Skin of body (tissue), 2 donors: Measurements from ENCODE around the gene RPLP1. TPM values are rescaled to one million over a fixed set of nuclear protein-coding genes. Genes with fewer than 3 reads are reported as not detected.
A peak's percentile ranks its signal among the peaks of the same experiment; 100 is the strongest.
"Not testable (repeated sequence)": the region's sequence is repeated elsewhere in the genome, so short reads cannot be mapped to it uniquely, and the experiment has no call there.

Experiments used
- DNase-seq: peaks from one replicate; lab custom pipeline; 2025; lab: John Stamatoyannopoulos, UW
- total RNA-seq: library from RNA; depleted of rRNA; stranded (reverse); fragments of >200 nt; gene quantifications from one replicate; pipeline ENCODE4 v1.2.3, GENCODE V29; 2014

Gene RPLP1
- total RNA-seq, 1 donor from 2014 or later: 142 TPM

DNA sequence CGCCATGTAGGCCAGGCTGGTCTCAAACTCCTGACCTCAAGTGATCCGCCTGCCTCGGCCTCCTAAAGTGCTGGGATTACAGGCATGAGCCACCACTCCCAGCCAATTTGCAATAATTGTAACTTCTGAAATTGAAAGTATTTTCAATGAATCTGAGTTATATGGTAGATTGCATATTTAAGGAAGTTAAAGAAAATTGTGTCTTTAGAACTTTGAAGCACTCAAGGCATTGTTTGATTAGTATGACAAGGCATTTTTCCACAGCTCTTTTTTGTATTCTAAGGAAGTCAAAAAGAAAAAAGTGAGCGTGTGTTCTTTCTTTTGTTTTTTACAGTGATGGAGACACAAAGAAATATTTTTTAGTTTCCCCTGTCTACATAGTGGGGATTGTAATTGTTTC lies 15.7 kb upstream of the RPLP1 start:
- no peak for DNase-seq

- DNase-seq: no peak
Observed at GRCh38 chr15:69439623-69440022, 13.0 kb upstream of the RPLP1 start.

- DNase-seq: no peak
Observed at GRCh38 chr15:69443032-69443611, 9.5 kb upstream of the RPLP1 start.

GRCh38 chr15:69444686-69445085 lies 7.9 kb upstream of the RPLP1 start:
- no peak for DNase-seq

DNA sequence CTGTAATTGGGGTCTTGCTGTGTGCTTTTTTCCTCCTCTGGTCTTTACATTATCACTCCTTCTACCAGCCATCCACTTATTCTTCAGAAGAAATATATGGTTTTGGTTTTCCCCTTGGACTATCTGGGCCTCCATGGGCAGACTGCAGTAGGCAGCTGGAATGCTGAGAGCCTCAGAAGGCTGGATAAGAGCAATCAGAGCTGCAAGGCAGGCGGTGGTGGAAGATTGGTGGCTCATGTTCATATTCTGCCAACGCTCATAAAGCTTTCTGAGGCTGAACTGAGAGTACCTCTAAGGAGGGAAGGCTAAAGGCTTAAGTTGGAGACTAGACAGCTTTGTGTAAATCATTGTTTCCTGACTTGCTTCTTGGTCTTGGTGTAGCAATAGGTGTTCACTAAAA lies 5.7 kb upstream of the RPLP1 start:
- no peak for DNase-seq

DNA sequence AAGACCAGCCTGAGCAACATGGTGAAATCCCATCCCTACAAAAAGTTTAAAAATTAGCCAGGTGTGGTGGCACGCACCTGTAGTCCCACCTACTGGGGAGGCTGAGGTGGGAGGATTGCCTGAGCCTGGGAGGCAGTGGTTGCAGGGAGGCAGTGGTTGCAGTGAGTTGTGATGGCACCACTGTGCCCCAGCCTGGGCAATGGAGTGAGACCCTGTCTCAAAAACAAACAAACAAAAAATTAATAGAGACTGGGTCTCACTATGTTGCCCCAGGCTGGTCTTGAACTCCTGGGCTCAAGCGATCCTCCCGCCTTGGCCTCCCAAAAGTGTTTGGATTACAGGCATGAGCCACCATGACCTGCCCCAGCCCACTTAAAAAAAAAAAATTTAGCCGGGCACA lies 2.4 kb upstream of the RPLP1 start:
- DNase-seq: not testable (repeated sequence)

- DNase-seq: no peak
Observed at GRCh38 chr15:69450968-69451695, 1.5 kb upstream of the RPLP1 start.

- peak; percentile 78 for DNase-seq
Observed at GRCh38 chr15:69451951-69452691, 497 bp upstream of the RPLP1 start.

DNA sequence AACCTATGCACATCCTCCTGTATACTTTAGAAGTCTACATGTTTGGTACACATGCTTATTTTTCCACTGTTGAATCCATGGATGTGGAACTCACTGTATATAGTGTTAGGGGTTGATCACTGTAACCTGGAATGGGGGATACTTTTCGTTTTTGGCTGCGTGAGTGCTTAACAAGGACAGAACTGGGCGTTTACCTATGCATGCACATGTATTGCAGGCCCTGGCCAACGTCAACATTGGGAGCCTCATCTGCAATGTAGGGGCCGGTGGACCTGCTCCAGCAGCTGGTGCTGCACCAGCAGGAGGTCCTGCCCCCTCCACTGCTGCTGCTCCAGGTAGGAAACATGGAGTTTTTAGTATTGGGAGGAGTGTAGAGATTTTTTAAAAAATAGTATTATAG lies 2.3 kb downstream of the RPLP1 start:
- DNase-seq: no peak

DNA sequence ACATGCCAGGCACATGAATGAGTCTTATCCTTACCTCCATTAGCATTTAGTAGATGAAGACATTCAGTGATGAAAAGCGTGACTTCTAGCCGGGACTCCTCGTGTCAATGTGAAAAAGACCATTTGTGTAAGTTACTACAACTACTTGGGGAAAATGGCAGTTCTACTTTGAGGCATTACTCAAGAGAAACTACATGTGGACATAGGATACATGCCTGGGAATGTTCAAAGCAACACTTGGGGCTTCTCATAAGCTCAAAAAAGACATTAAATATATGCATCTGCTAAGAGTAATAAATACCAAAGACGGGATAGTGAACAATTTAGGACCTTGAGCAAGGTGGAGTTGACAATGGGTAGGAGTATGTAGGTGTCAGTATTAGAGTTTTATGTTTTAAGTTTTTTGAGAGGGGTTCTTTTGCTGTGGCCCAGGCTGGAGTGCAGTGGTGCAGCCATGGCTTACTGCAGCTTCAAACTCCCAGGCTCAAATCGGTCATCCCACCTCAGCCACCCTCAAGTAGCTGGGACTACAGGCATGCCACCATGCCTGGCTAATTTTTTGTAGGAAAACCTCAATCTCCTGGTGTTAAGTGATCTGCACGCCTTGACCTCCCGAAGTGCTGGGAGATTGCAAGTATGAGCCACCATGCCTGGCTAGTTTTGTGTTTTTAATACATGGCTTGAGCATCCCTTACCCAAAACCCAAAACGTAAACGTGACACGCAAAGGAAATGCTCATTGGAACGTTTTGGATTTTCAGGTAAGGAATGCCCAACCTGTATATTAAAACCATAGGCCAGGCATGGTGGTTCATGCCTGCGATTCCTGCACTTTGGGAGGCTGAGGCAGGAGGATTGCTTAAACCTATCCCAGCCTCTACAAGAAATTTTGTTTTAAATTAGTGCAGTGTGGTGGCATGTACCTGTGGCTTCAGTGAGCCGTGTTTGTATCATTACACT lies 3.9 kb downstream of the RPLP1 start:
- DNase-seq: no peak

GRCh38 chr15:69457304-69458280 lies 5.0 kb downstream of the RPLP1 start:
- no peak for DNase-seq

DNA sequence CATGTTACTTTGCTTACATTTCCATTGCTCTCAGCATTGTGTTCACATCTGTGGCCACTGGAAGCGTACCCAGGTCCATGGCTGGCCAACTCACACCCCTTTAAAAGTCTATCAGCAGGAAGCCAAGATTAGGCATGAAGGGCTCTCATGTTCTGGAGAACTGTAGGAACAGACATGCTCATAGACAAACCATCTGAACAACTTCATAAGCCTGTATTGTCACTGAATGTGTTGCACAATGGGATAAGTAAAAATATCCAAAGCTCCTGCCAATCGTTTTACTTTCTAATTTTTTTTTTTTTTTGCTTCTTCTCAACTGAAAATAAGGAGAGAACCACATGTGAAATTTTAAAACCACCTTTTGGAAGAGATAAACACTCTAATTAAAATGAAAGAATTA lies 6.4 kb downstream of the RPLP1 start:
- DNase-seq: no peak

DNA sequence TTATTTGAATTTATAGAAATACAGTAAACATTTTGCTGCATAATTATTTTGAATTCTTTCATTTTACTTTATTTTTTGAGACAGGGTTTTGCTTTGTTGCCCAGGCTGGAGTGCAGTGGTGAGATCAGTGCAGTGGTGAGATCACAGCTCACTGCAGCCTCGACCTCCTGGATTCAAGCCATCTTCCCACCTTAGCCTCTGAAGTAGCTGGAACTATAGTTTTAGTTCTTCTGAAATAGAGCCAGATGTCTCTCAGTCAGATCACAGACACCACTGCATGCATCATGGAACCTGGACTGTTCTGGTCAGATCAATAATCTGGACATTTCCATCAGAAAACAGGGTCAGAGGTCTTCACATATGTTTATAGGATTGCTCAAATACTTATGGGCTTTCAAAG lies 7.9 kb downstream of the RPLP1 start:
- no peak for DNase-seq

DNA sequence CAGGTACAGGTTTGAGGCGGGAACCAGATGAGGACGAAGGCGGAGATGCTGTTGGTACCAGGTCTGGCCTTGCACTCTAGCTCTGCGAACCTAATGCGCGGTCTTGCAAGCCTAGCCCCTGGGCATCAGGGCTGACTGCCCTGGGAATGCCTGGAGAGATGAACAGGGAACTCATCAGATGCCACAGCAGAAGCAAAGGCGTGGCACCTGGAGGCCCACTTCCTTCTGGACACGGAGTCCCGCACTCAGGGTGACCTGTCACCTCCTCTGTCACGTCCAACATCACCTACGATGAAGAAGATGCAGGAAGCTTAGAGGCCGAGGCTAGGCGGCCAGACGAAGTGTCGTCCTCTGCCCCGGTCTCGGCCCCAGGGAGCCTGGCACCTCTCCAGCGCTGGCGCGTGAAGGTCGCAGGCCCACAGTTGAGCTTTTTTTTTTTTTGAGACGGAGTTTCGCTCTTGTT lies 9.4 kb downstream of the RPLP1 start:
- no peak for DNase-seq

DNA sequence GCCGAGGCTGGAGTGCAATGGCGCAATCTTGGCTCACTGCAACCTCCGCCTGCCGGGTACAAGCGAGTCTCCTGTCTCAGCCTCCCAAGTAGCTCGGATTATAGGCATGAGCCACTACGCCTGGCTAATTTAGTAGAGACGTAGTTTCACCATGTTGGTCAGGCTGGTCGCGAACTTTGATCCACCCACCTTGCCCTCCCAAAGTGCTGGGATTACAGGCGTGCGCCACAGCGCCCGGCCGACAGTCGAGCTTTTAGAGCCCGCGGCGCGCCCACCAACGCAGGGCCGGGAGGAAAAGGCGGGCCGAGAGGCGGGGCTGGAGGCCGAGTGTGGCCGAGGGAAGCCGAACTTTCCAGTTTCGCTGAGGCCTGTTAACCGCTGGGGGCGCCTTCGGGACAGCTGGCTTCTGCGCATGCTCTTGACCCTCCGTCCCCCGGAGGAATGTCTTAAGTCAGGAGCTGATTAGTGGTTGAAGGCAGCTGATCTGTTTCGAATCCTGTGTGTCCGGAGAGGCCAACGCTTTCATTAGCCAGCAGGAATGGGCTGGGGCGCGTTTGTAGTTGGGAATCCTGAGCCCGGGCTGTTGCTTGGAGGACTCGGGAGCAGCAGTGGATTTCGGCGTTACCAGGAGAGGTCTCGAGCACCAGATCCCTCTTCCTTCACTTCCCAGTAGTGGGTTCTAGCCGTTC lies 10.0 kb downstream of the RPLP1 start:
- peak; percentile 98 for DNase-seq

DNA sequence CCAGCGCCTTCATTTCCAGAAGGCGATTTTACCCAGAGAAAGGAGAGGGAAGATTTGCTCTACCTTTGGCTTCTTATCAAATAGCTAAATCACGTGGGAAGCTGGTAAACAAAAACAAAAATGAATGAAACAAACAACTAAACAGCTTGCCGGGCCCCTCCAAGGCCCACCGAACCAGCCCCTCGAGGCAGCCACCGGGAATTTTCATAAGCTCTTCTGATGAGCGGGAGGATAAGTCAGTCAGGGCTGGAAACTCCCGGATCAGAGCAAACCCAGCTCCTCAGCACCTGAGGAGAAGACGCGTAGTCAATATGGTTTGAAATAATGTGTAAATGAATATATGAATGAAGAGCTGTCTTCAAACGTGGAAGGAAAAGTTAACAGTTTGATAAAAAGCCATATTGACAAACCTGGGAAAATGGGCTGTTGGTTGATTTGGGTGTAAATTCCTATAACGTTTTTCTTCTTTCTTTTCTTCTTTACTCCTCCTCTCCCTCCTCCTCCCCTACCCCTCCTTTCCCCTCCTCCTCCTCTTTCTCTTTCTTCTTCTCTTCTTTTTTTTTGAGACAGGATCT lies 10.7 kb downstream of the RPLP1 start:
- DNase-seq: no peak

GRCh38 chr15:69465253-69465652 lies 12.6 kb downstream of the RPLP1 start:
- DNase-seq: no peak

DNA sequence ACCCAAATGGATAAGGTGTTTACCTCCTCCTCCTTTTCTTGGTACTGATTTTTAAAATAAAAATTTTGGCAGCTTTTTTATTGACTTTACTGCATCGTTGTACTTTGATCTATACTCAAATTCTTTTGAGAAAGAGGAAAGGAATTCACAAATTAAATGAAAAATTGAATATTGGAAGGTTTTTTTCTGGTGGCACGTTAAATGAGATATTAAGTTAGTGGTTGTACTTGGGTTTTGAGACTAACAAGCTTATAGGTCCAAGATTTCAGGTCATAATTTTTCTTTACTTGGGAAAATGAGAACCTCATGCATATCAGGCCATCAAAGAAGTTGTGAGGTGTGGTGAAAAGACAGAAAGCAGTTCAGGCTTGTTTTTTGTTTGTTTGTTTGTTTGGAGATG lies 14.1 kb downstream of the RPLP1 start:
- DNase-seq: no peak

DNA sequence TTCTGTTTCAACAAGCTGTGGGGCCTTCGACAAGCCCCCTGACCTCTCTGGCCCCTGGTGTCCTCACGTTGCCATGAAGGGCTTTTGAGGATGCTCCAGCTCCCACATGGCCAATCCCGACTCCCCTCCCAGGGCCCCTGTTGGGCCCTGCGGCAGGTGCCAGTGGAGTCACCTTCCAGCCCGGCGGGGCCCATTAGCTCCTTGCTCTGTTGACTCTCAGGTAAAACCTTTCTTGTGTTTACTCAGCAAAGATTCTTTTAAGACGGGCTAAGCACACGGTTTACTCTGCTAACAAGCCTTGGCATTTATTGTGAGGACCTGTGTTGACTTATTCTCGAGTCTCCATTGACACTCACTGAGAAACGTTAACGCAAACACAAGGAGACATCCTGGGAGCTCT lies 15.0 kb downstream of the RPLP1 start:
- DNase-seq: no peak
